Bone marrow (tissue), 2 donors: ENCODE measurements around the gene ADRA2B.
"Not testable (repeated sequence)": the region's sequence is repeated elsewhere in the genome, so short reads cannot be mapped to it uniquely, and the experiment has no call there.

Experiments used
- DNase-seq, 2 donors: peaks; one replicate each; lab custom pipeline; 2025; lab: John Stamatoyannopoulos, UW

The ADRA2B gene

DNA sequence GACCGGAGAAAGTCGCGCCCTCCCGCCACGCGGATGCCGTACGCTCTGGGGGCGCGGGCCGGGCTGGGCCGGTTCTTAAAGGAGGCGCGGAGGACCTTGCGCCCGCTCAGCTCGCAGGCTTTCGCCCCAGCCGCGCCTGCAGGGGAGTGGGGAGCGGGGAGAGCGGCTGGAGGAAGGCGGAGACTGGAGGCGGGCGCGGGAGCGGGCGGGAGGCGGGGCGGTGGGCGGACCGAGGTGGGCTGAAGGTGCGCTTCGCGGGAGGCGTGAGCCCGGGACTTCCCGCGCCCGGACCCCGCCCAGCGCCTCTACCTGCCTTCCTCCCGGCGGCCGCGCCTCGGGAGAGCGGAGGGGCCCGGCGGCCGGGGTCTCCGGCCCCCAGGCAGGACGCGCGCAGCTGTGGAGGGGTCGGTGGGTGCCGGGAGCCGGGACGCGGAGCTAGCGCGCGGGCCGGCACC, at the start of gene ADRA2B:
TSS of gene ADRA2B (minus strand) at position 148 of the 455 bp plus-strand sequence. CDS start 422 bp downstream, outside the sequence.
- DNase-seq = no peak

DNA sequence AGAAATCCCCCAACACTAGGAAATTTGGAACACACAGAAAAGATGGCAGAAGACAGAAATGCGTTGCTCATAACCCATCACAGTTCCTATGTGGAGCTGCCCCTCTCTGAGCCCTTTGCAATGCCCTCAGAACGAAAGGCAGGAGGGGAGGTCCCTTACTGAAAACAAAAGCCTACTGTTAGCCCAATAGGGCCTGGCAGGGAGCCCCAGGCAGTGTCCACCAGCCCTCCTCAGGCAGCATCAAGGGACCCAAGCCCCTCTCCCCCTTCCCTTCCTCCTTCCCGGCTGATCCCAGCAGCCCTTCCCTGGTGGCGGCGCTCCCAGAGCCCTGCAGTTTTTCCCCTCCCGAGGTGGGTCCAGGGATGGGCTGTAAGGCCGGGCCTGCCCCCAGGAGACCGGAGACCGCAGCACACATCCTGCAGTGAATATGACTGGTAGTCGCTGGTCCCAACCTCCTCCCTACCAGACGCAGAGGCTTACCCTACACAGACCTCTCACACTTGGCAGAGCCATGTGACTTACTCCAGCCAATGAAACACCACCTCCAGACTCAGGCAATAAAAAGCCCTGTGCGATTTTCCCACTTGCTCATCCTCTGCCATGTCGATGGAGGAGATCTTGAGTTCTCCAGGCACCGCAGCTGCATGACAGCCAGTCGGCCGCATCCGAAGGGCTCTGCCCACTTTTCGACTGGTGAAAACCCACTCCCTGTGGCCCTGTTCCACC, 48.3 kb upstream of the ADRA2B start:
- no peak for DNase-seq

DNA sequence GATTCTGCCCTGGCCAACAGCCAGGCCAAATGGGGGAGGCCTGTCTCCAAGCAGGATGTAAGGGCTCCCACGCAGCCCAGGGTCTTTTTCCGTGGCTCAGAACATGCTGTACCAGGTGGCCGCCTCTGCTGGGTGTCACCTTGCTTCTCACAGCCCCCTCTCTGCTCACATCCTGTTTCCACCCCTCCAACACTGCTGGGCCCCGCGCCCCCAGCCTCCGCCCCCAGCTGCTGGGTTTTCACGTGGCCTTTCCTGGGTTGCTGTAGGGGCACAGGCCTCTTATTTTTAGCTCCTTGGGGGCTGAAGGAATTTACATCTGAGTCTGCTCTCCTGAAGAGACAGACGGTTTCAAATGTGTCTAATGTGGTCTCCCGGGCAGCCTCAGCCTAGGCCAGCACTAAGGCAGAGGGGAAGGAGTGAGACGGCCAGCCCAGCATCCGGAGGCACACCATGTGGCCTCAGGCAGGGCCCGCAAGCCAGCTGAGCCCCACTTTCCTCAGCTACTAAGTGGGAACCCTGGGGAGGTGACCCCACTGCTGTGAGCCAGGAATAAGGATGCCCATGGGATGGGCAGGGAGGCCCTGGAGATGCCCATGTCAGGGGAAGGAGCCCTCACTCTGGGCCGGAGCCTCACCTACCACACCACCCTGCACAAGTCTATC, 47.5 kb upstream of the ADRA2B start:
- DNase-seq = no peak

DNA sequence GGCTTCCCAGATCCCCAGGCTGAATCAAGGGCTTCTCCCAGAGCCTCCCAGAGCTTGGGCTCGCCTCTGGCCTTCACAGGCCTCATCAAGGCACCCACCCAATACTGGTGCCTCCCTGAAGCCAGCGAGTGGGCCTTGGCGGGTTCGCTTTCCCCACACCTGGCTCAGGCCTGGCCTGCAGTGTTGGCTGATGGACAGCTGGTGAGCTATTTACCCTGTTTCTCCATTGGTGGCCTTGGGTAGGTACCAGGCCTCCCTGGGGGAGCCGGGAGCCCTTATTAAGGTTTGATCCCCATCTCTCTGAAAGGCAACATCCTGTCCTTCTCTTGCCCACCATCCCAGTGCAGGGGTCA, 47.0 kb upstream of the ADRA2B start:
- DNase-seq = no peak

DNA sequence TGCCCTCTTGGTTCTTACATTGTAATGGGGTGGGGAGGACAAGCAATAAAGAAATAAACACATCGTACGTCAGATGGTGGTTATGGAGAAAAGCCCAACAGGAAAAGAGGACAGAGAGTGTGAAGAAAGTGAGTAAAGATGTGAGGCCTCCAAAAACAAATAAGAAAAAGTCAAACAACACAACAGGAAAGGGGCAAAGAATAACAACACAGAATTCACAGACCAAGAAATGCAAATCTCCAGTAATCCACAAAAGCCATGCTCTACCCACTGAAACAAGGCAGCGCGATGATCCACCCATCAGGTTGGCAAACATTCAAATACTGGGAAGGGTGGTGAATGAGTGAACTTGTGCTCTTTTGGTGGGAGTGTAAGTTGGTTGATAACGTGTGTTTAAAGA, 45.5 kb upstream of the ADRA2B start:
- DNase-seq = no peak

DNA sequence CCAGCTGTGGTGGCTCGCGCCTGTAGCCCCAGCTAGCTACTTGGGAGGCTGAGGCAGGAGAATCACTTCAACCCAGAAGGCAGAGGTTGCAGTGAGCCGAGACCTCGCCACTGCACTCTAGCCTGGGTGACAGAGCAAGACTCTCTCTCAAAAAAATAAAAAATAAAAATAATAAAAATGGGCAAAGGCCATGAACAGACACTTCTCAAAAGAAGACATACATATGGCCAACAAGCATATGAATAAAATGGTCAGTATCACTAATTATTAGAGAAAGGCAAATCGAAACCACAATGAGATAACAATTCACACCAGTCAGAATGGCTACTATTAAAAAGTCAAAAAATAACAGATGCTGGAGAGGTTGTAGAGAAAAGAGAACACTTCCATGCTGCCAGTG, 44.0 kb upstream of the ADRA2B start:
- DNase-seq = not testable (repeated sequence)

DNA sequence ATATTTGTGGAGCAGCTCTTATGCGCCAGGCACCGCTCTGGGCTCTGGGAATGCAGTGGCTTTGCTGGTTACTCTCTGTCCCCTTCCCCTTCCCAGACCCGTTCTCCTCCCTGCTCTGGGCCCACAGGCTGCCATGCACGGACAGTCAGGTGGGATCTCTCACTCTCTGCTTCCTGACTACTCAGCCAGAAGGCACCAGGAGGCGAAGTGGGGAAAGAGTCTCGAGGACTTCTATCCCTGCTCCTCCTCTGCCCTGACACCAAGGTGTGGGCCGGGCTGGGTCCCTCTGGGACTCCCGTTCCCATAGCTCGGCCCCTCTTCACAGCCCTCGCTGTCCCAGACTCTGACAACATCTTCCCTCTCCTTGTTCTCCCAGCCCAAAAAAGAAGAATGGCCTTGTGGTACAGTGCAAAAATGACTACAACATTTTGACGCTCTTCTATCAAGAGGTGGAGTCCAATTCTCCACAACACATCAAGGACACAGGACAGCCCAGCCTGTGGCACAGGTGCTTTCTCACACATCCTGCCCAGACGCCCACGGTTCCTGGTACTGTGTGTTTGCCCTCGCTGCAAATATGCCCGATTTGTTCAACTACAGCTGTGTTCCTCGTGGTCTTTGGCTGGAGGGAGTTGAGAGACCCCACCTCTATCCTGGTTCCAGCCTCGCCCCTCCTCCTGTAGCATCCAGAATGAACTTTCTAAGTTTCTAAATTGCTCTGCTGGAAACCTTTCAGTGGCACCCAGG, 42.9 kb upstream of the ADRA2B start:
- no peak for DNase-seq

DNA sequence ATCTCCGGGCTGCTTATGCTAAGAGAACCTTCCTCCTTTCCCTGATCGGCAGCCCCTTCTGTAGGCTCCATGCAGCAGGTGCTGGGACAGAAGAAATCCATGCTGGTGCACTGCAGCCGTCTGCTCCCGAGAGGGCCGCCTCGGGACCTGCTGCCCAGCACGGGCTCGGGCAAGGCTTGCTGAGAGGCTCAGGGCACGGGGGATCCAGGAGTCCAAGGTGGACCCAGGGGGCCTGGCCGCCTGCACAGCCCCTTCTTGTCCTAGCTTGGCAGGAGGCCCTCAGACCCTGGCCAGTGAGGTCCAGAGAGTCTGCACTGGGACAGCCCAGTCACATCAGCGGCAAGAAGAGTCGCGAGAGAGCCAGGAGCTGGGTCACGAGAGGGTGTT, 42.2 kb upstream of the ADRA2B start:
- DNase-seq = no peak

DNA sequence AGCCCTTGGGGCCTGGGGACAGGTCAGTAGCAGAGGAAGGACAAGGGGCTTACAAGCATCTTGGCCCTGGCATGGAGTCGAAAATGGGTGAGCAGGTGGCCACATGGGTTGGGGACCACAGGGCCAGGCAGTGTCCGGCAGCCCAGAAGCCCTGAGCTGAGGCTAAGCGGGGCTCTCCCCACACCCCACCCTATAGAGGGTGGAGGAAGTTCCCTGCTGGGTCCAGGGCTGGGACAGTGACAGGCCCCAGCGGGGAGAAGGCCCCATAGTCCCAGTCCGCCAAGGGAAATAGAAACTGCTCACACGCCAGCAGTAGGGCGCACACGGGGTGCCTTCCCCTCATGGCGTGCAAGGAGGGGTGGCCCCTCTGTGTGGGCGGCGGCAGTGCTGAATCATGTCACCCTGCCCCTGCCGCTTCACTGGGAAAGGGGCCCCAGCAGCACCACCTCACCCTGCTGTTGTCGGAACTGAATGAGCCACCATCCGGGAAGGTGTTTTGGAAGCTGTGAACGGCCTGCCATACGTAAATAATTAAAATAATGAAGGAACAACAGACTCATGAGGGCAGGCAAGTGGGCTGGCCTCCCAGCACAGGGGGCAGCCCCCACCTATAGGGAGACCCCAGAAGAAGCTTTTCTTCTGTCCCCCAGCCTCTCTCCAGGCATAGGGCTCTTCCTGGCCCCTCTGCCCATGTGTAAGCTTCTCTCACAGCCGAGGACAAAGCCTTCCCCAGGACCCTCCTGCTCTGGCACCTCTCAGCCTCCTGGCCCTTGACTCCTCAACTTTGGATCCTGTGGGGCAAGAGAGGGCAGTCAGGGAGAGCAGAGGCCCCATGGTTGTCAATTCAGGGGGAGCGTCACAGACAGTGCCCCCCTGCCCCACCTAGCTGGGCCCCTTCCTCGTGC, 41.5 kb upstream of the ADRA2B start:
- DNase-seq = peak; percentile 32 to 83

DNA sequence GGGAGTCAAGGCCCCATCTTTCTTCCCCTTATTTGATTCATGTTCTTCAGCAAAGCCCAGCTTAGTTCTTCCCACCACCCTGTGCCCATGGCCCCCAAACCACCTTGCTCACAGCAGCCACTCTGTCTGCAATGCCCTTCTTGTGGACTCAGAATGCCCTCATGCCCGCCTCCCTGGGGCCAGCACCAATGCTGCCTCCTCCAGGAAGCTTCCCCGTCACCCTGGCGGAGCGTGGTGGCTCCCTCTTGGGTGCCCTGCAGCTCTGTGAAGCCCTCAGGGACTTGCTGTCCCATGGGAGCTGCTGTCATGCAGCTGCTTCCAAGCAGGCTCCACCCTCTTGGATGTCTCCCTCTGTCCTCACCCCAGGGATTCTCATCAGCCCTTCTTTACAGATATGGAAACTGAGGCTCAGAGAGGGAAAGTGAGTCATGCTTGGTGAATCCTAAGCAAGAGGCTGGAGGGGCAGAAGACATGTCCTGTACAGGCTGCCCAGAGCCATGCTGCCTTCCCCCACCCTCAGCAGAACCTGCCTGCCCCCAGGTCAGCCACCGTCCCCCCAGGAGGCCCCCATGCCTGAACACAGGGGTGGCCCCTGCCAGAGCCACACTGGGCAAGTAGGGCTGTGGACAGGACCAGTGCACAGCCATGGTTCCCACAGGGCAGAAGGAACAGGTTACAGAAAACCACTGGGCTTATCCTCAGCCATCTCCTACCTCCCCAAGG, 40.7 kb upstream of the ADRA2B start:
- no peak for DNase-seq

DNA sequence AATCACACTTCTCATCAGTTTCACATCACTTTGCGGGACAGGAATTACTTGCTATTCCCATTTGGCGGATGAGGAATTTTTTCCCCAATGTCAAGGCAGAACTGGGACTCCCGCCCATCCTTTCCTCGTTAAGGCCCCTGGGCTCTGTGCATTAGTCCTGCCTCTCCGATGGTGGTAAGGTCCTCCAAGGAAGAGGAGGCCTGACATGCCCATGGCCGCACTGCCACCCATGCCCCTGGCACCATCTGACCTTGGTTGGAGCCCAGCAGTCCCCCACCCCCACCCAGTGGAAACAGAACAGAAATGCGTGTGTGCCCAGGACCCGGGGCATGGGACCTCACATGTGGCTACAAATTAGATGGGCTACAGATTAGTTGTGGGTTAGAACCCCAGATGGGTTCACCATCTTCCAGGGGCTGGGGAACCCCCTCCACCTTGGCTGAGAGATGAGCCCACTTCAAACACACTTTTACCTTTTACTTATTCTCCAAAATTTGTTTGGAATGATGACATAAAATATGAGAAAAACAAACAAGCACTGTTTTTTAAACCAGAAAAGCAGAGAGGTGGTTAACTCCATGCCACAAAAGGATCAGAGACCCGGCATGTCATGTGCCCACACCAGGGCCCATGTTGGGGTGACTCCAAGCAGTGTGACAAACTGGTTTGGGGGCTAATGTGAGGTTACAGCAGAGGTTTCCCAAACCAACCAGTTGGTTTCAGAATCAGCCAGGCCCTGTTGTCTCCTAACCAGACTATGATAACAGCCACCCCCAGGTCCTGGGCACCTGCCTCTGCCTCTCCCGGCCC, 39.8 kb upstream of the ADRA2B start:
- DNase-seq = no peak

DNA sequence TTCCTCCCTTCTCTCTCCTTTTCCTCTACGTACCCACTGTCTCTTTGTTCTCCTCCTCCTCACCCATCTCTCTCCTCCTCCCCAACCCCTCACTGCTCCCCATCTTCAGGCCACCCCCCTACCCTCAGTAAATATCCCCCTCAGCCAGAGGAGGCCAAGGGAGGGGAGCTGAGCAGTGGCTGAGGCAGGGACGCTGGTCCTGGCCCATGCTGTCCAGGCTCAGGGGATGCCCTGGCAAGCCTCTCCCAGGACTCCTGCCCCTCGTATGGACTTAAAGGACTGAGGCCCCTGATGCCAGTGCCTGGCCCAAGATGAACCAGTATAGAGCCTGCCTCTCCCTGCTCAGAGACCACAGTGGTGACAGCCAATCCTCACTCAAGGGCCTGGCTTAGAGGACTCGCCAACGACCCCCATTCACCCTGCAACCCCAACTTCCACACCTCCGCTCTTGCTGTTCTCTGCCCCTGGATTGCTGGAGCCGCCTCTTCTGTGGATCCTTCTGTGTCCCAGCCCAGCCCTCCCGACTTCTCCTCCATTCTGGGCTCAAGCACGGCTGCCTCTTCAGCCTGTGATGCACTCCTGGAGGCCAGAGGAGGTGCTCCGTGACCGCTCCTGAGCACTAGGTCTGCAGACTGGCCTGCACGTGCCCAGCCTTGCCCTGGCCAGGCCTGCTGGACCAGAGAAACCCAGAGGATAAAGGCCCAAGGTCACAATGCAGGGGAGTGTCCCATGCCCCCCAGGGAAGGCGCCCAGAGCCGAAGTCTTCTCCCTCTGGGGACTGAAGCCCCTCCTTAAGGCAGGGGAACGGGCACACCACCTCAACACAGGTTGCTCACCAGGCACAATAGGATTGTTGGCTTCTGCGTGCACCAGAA, 38.4 kb upstream of the ADRA2B start:
- DNase-seq = no peak

DNA sequence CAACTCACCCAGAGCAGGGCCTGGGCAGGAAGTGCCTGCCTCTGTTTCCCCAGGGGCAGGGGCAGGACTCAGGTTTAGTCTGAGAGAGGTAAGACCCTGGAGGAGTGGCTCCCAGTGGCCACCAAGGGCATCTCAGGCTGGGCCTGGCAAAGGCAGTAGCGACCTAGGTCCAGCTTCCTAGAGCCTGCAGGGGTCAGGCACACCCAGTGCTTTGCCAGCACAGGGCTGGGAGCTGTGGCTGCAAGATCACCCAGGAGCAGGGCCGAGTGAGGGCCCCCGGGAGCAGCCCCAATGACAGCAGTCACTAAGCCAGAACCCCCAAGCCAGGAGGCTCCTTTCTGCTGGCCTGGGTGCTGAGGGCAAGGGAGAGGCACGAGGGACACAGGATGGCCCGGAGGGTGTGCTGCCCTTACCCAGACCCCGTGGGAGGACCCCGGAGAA, 37.6 kb upstream of the ADRA2B start:
- no peak for DNase-seq

DNA sequence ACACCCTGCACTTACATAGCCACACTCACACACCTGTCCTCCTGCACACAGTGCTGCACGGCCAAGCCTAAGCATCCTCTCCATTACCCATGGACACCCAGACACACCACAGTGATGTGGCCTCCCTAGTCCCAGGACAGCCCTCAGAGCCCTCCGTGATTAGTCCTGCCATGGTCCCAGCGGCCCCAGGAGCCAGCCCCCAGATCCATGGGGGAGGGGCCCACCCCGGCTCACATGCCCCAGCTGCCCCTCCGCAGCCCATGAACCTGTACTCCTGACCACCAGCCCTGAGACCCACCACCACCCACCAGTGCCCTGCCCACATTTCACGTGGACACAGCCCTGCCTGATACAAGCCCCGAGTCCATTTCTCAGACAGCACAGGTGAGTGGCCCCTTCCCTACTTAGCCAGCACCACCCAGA, 36.9 kb upstream of the ADRA2B start:
- DNase-seq = no peak

DNA sequence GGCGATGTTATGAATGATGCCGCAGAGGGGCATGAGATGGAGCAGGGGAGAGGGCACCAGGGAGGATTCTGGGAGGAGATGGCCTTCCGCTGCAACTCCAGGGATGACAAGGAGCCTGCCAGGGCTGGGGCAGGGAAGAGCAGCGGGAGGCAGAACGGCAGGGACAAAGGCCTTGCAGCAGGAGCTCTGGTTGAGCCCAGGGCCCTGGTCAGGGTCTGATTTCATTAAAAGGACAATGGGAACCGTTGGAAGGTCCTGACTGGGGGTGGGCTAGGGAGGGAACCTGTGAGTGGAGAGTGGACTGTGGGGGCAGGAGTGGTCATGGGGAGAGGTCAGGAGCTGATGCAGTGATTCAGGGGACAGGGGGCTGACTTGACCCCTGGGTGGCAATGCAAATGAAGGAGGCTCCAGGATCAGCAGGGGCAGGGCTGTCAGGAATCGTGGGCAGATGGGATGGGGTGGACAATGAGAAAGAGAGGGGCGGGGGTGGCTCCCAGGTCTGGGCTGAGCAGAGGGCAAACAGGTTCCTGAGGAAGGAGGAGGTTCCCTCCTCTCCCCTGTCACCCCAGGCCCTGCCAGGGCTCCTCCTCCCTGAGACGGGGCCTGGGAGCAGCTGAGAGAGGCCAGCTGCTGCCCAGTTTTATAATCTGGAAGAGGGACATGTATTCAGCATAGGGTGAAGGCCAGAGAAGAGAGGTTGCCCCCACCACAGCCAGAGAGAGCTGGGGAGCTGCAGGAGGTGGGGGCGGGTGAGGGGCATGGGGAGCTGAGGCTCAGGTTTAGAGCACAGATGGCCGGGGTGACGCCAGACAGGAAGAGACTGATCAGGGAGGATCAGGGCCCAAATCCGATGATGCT, 36.2 kb upstream of the ADRA2B start:
- peak in 1 of 2 donors; percentile 30 for DNase-seq

DNA sequence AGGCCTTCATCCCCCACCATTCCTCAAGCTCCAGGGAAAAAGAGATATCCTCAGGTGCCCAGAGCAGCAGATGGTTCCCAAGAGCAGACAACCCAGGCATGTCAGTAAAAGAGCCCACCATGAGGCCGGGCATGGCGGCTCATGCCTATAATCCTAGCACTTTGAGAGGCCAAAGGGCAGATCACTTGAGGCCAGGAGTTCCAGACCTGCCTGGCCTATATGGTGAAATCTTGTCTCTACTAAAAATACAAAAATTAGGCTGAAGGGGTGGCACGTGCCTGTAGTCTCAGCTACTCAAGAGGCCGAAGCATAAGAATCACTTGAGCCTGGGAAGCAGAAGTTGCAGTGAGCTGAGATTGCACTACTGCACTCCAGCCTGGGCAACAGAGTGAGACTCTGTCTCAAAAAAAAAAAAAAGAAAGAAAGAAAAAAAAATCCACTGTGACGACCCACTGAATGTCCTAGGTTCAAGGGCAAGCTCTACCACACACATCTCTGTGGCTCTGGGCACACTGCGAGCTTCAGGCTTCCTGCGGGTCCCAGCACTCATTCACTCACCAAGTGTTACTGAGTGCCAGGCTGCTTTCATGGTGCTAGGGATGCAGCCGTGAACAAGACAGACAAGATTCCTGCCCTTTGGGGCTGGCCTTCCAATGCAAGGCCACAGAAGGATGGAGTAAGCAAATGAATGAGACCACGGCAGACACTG, 35.4 kb upstream of the ADRA2B start:
- DNase-seq = no peak

DNA sequence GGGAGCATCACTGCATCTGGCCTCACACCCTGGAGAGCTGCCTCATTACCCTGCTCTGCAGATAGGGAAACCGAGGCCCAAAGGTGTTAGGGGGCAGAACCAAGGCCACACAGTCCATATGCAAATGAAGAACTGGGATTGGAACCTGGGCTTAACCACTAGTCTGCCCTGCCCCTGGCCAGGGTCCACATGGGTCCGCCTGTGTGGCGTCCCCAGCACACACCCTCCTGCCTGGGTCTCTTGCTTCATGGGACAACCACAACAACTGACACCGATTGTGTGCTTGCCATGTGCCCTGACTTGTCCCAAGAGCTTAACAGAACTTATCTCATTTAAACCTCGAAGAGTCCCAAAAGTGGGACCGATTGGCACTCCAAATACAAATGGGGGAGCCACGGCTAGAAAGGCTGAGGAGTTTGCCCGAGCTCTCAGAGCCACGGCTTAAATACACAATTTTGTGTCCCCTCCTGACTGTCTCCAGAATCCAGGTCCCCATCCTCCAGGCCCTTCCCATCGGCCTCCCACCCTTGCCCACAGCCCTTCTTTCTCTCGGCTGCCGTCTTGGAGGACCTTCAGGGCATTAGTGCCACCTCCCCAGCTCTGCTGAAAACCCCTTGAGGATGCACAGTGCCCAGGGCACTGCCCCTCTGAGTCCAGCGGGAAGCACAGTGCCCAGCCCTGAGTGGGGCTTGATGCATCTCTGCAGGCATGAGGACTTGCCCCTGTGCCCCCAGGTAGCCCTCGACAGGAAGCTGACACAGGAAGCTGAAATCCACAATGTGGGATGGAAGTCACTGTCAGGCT, 34.6 kb upstream of the ADRA2B start:
- DNase-seq = no peak
